ENCODE data around the gene RBP2. TPM values are rescaled to one million over a fixed set of nuclear protein-coding genes. Genes with fewer than 3 reads are reported as not detected.

RBP2 gene
- total and polyA plus RNA-seq, 2 donors from 2014 or later, result 13.5 TPM; not detected in 1

GRCh38 chr3:139423232-139423631 is 53.1 kb downstream of the RBP2 start:
- Histone ChIP-seq H3K9ac (ENCODE audit: low read length in 3 of 3) (no peak overlapping the region), H3K36me3 (ENCODE audit: control insufficient read depth in 2 of 3, insufficient read depth in 3 of 3, low read length in 3 of 3) (no peaks in the 10 kb centered on the region), H3K4me3 (ENCODE audit: low read length in 3 of 3) (no peak overlapping the region), H3K27ac (ENCODE audit: low read depth in 2 of 2, low read length in 2 of 2) (no peak overlapping the region), H3K9me3 (ENCODE audit: control insufficient read depth in 2 of 3, insufficient read depth in 1 of 3, low read length in 3 of 3) (no peaks in the 10 kb centered on the region), H3K4me1 (ENCODE audit: control insufficient read depth in 2 of 3, insufficient read depth in 2 of 3, low read depth in 1 of 3, low read length in 3 of 3) (no peaks in the 10 kb centered on the region), H3K27me3 (ENCODE audit: control insufficient read depth, insufficient read depth, low read length) (no peaks in the 10 kb centered on the region)
- no peak for FAIRE-seq
- intact Hi-C loops (cut with DNase I), result loop anchor here (10.0 kb wide), 1 partner anchor 1442 kb away; no protein-coding TSS in a partner anchor
- TF ChIP-seq CTCF (IDR thresholded peaks at IDR 0.05; ENCODE audit: borderline replicate concordance, extremely low read depth, insufficient read depth), result no peak
- no peak for DNase-seq

GRCh38 chr3:139421460-139421859 is 54.9 kb downstream of the RBP2 start:
- Histone ChIP-seq H3K4me3 (ENCODE audit: low read length in 3 of 3) (no peak overlapping the region), H3K4me1 (ENCODE audit: control insufficient read depth in 2 of 3, insufficient read depth in 2 of 3, low read depth in 1 of 3, low read length in 3 of 3) (no peaks in the 10 kb centered on the region), H3K9ac (ENCODE audit: low read length in 3 of 3) (no peak overlapping the region), H3K27me3 (ENCODE audit: control insufficient read depth, insufficient read depth, low read length) (no peaks in the 10 kb centered on the region), H3K36me3 (ENCODE audit: control insufficient read depth in 2 of 3, insufficient read depth in 3 of 3, low read length in 3 of 3) (no peaks in the 10 kb centered on the region), H3K27ac (ENCODE audit: low read depth in 2 of 2, low read length in 2 of 2) (no peak overlapping the region), H3K9me3 (ENCODE audit: control insufficient read depth in 2 of 3, insufficient read depth in 1 of 3, low read length in 3 of 3) (no peaks in the 10 kb centered on the region)
- no peak for FAIRE-seq
- intact Hi-C loops (cut with DNase I), result loop anchor here (10.0 kb wide), 1 partner anchor 1443 kb away; no protein-coding TSS in a partner anchor
- TF ChIP-seq CTCF (IDR thresholded peaks at IDR 0.05; ENCODE audit: borderline replicate concordance, extremely low read depth, insufficient read depth), result no peak
- DNase-seq, result no peak

- Histone ChIP-seq H3K4me1 (ENCODE audit: control insufficient read depth in 2 of 3, insufficient read depth in 2 of 3, low read depth in 1 of 3, low read length in 3 of 3) (no peaks in the 10 kb centered on the region), H3K9me3 (ENCODE audit: control insufficient read depth in 2 of 3, insufficient read depth in 1 of 3, low read length in 3 of 3) (no peaks in the 10 kb centered on the region), H3K9ac (ENCODE audit: low read length in 3 of 3) (no peak overlapping the region), H3K4me3 (ENCODE audit: low read length in 3 of 3) (no peak overlapping the region), H3K36me3 (ENCODE audit: control insufficient read depth in 2 of 3, insufficient read depth in 3 of 3, low read length in 3 of 3) (no peaks in the 10 kb centered on the region), H3K27ac (ENCODE audit: low read depth in 2 of 2, low read length in 2 of 2) (no peak overlapping the region), H3K27me3 (ENCODE audit: control insufficient read depth, insufficient read depth, low read length) (no peaks in the 10 kb centered on the region)
- no peak for FAIRE-seq
- intact Hi-C loops (cut with DNase I), result loop anchor here (10.0 kb wide), 1 partner anchor 1444 kb away; no protein-coding TSS in a partner anchor
- TF ChIP-seq CTCF (IDR thresholded peaks at IDR 0.05; ENCODE audit: borderline replicate concordance, extremely low read depth, insufficient read depth), result no peak
- DNase-seq, result no peak
Measured at GRCh38 chr3:139421040-139421439, 55.3 kb downstream of the RBP2 start.

GRCh38 chr3:139418144-139418543 is 58.2 kb downstream of the RBP2 start:
- no peak for TF ChIP-seq CTCF (IDR thresholded peaks at IDR 0.05; ENCODE audit: borderline replicate concordance, extremely low read depth, insufficient read depth)
- no peak for DNase-seq
- no peak for FAIRE-seq
- no peaks in the 10 kb centered on the region for H3K27me3 ChIP-seq (ENCODE audit: control insufficient read depth, insufficient read depth, low read length)
- no peak overlapping the region for H3K9ac ChIP-seq (ENCODE audit: low read length in 3 of 3)
- intact Hi-C loops (cut with DNase I), result no loop called here
- H3K9me3 ChIP-seq (ENCODE audit: control insufficient read depth in 2 of 3, insufficient read depth in 1 of 3, low read length in 3 of 3), result peaks cover 0 to 7% (median 0%) of the 10 kb centered on the region in 3 donors
- no peak overlapping the region for H3K4me3 ChIP-seq (ENCODE audit: low read length in 3 of 3)
- no peaks in the 10 kb centered on the region for H3K36me3 ChIP-seq (ENCODE audit: control insufficient read depth in 2 of 3, insufficient read depth in 3 of 3, low read length in 3 of 3)
- H3K4me1 ChIP-seq (ENCODE audit: control insufficient read depth in 2 of 3, insufficient read depth in 2 of 3, low read depth in 1 of 3, low read length in 3 of 3), result no peaks in the 10 kb centered on the region
- no peak overlapping the region for H3K27ac ChIP-seq (ENCODE audit: low read depth in 2 of 2, low read length in 2 of 2)

Measured in kidney (tissue), 14 donors.